Brain microvascular endothelial cell (primary cell): Measurements from ENCODE around the gene ARHGAP42.

Experiments used
- DNase-seq: peaks from one replicate; pipeline ENCODE4 v3.0.0-alpha.2; 2020
- H3K27ac ChIP-seq: fragments of 250-450 bp; sonication (Bioruptor Pico); 2 replicates; pipeline ENCODE4 v1.5.1; 2020; ENCODE audit warnings: mild to moderate bottlenecking, moderate library complexity
- H3K27me3 ChIP-seq: fragments of 250-450 bp; sonication (Bioruptor Pico); replicated peaks from 2 replicates; pipeline ENCODE4 v1.5.1; 2020; ENCODE audit warnings: mild to moderate bottlenecking
- H3K36me3 ChIP-seq: fragments of 250-450 bp; sonication (Bioruptor Pico); replicated peaks from 2 replicates; pipeline ENCODE4 v1.5.1; 2020; ENCODE audit warnings: mild to moderate bottlenecking
- H3K4me3 ChIP-seq: 2 replicates; pipeline ENCODE4 v1.5.1; 2011; ENCODE audit warnings: low read depth, mild to moderate bottlenecking, control low read depth, low read length, moderate library complexity
- in situ Hi-C: cut with HindIII; loops from 2 replicates; pipeline ENCODE4 v1.10.0; 2017; ENCODE audit warnings: low sequenced_read_pairs, low pct_ligation_motif_present
- TF ChIP-seq, protein P1 (sequence below): IDR thresholded peaks from 2 replicates; pipeline ENCODE4 v1.5.1; 2011; ENCODE audit warnings: low read depth, mild to moderate bottlenecking, moderate library complexity, low read length, control low read depth, inconsistent platforms; ENCODE audit errors: missing control alignments

The ARHGAP42 gene

DNA sequence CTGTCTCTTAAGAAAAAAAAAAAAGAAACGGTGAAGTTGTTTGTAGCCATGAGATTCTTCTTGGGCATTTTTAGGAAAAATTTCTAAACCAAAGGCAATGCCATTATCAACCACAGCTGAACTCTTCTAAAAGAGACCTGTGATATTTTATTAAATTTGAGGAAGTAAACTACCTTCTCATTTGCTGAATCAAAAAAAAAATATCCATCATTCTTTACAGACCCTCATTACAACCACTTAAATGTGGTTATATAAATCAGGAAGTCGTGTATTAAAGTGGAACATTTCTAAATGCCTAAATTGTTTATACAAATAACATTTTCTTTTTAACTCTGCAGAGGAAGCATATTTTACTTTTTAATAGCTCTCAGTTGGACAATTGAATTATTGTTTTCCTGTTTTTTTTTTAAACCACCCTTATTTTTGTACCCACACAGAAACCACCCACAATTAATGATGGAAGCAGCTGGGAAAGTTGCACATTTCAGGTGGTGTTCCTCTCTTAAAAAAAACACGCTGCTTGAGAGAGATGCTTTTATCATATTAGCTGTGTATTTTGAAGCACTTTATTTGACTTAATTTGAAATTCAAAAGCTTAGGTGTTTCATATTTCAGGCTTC is 91.2 kb downstream of the ARHGAP42 start:
- DNase-seq: no peak
- H3K36me3 ChIP-seq: no peaks in the 10 kb centered on the region
- no peak overlapping the region for H3K4me3 ChIP-seq
- TF ChIP-seq, protein P1, sequence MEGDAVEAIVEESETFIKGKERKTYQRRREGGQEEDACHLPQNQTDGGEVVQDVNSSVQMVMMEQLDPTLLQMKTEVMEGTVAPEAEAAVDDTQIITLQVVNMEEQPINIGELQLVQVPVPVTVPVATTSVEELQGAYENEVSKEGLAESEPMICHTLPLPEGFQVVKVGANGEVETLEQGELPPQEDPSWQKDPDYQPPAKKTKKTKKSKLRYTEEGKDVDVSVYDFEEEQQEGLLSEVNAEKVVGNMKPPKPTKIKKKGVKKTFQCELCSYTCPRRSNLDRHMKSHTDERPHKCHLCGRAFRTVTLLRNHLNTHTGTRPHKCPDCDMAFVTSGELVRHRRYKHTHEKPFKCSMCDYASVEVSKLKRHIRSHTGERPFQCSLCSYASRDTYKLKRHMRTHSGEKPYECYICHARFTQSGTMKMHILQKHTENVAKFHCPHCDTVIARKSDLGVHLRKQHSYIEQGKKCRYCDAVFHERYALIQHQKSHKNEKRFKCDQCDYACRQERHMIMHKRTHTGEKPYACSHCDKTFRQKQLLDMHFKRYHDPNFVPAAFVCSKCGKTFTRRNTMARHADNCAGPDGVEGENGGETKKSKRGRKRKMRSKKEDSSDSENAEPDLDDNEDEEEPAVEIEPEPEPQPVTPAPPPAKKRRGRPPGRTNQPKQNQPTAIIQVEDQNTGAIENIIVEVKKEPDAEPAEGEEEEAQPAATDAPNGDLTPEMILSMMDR: no peak
- H3K27ac ChIP-seq: no peak overlapping the region
- in situ Hi-C loops: no loop called here
- no peaks in the 10 kb centered on the region for H3K27me3 ChIP-seq

DNA sequence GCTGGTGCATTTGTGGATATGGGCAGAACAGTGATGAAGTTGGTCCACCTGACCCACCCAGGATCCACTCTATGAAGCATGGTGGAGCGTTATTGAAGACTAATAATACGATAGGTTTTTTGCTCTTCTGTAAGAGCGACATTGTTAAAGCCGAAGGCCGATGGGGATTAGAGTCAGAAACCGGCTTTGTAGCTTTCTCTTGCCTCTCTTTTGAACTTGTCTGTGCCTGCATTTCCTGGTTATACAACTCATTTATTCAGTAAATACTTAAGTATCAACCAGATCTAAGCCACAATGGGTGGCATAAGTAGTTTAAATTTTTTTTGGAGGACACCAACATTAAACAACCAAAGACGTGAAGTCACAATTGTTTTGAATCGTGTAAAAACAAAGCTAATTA is 93.4 kb downstream of the ARHGAP42 start:
- in situ Hi-C loops: no loop called here
- Histone ChIP-seq H3K27me3 (no peaks in the 10 kb centered on the region), H3K4me3 (no peak overlapping the region), H3K27ac (no peak overlapping the region), H3K36me3 (no peaks in the 10 kb centered on the region)
- no peak for DNase-seq
- TF ChIP-seq, protein P1: no peak

GRCh38 chr11:100785148-100785983 is 98.3 kb downstream of the ARHGAP42 start:
- no peak overlapping the region for H3K4me3 ChIP-seq
- H3K27me3 ChIP-seq: no peaks in the 10 kb centered on the region
- H3K27ac ChIP-seq: no peak overlapping the region
- DNase-seq: no peak
- TF ChIP-seq, protein P1: no peak
- in situ Hi-C loops: no loop called here
- H3K36me3 ChIP-seq: no peaks in the 10 kb centered on the region

GRCh38 chr11:100788561-100789295 is 101.6 kb downstream of the ARHGAP42 start:
- TF ChIP-seq, protein P1: no peak
- no peak for DNase-seq
- in situ Hi-C loops: no loop called here
- no peaks in the 10 kb centered on the region for H3K36me3 ChIP-seq
- H3K27ac ChIP-seq: no peak overlapping the region
- H3K27me3 ChIP-seq: no peaks in the 10 kb centered on the region
- H3K4me3 ChIP-seq: no peak overlapping the region

DNA sequence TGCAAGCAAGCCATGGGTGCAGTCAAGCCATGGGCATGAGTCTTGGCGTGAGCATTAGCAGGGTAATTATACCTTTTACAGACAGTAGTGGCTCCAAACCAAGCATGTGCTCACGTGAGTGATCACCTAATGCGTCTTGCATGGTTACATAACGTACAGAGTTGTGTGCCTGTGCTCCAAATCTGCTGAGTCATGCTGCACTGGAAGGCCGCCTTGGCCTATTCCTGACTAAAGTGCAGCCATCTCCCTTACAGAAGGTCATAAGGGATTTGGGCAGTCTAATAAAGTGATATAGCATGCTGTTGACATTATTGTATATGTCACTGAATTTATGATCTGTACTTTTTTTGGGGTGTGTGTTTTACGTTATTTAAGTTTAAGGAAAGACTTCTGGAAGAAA is 102.4 kb downstream of the ARHGAP42 start:
- H3K4me3 ChIP-seq: no peak overlapping the region
- in situ Hi-C loops: no loop called here
- TF ChIP-seq, protein P1: no peak
- no peak for DNase-seq
- H3K27ac ChIP-seq: no peak overlapping the region
- no peaks in the 10 kb centered on the region for H3K36me3 ChIP-seq
- H3K27me3 ChIP-seq: no peaks in the 10 kb centered on the region
